ENCODE data around the gene OLA1.

DNA sequence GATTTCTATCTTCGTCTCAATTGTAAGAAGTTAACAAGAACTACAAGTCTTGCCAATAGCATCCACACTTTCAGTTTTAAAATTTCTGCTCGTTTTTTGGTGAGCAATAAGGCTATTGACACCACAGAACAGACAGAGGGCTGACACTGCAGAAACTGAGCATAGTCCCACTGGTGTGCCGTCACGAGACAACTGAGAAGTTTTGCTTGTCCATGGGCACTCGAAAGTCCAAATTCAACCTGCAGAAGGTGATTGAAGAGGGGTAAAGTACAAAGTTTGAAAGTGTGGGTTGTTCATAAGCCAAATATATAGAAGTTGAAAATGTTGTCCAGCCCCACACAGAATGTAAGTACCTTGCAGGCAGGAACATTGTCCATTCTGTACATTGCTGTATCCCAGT is 219.4 kb downstream of the OLA1 start:
- TF ChIP-seq, protein P1, sequence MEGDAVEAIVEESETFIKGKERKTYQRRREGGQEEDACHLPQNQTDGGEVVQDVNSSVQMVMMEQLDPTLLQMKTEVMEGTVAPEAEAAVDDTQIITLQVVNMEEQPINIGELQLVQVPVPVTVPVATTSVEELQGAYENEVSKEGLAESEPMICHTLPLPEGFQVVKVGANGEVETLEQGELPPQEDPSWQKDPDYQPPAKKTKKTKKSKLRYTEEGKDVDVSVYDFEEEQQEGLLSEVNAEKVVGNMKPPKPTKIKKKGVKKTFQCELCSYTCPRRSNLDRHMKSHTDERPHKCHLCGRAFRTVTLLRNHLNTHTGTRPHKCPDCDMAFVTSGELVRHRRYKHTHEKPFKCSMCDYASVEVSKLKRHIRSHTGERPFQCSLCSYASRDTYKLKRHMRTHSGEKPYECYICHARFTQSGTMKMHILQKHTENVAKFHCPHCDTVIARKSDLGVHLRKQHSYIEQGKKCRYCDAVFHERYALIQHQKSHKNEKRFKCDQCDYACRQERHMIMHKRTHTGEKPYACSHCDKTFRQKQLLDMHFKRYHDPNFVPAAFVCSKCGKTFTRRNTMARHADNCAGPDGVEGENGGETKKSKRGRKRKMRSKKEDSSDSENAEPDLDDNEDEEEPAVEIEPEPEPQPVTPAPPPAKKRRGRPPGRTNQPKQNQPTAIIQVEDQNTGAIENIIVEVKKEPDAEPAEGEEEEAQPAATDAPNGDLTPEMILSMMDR (IDR thresholded peaks at IDR 0.05) = no peak
- TF ChIP-seq EZH2 (IDR thresholded peaks at IDR 0.05; ENCODE audit: borderline replicate concordance, insufficient read depth, low read depth, low read length, poor library complexity, severe bottlenecking) = no peak

Data from B cell (primary cell).